Peyer's patch (tissue), 4 donors: Measurements from ENCODE around the gene STPG1. TPM values are rescaled to one million over a fixed set of nuclear protein-coding genes. Genes with fewer than 3 reads are reported as not detected.

Experiments used
- DNase-seq, 3 donors: peaks; one replicate each; pipeline ENCODE4 v3.0.0-alpha.2; 2017 to 2019
- H3K27ac ChIP-seq, 4 donors: fragments of 200-600 bp; sonication (generic); one replicate each; pipeline ENCODE4 v1.5.1; 2016 to 2019
- H3K27me3 ChIP-seq, 2 donors: fragments of 200-600 bp; sonication (generic); one replicate each; pipeline ENCODE4 v1.5.1; 2019
- H3K36me3 ChIP-seq, 3 donors: fragments of 200-600 bp; sonication (generic); one replicate each; pipeline ENCODE4 v1.5.1; 2016 to 2019
- H3K4me1 ChIP-seq, 4 donors: fragments of 200-600 bp; sonication (generic); one replicate each; pipeline ENCODE4 v1.5.1; 2016 to 2019
- H3K4me3 ChIP-seq, 4 donors: fragments of 200-600 bp; sonication (generic); 1 replicate in 3 of 4; 2 replicates in 1 of 4; pipeline ENCODE4 v1.5.1; 2016 to 2019; ENCODE audit warnings: mild to moderate bottlenecking in 1 of 4
- H3K9me3 ChIP-seq, 4 donors: fragments of 200-600 bp; sonication (generic); one replicate each; pipeline ENCODE4 v1.5.1; 2016 to 2019; ENCODE audit warnings: mild to moderate bottlenecking in 1 of 4
- POLR2A ChIP-seq, 2 donors: fragments of 450-650 bp; IDR thresholded peaks; one replicate each; pipeline ENCODE4 v1.5.1; 2017; ENCODE audit warnings: antibody characterized with exemption in 2 of 2, mild to moderate bottlenecking in 2 of 2, moderate library complexity in 2 of 2
- total RNA-seq, 4 donors: library from RNA; depleted of rRNA; stranded (reverse); fragments of >200 nt; gene quantifications; one replicate each; pipeline ENCODE4 v1.1.0, GENCODE V29; 2016
- TF ChIP-seq, protein P1 (sequence below), 6 experiments: fragments of 450-650 bp in 4 of 6; fragments of 200-600 bp in 2 of 6; sonication (generic) in 1 of 6; IDR thresholded peaks; one replicate each; pipeline ENCODE4 v1.5.1; 2017 to 2019; ENCODE audit warnings: antibody characterized with exemption in 6 of 6, mild to moderate bottlenecking in 3 of 6, moderate library complexity in 1 of 6

STPG1 gene
- total RNA-seq, 4 donors from 2014 or later: 3.3 to 16.5 (median 15.1) TPM

DNA sequence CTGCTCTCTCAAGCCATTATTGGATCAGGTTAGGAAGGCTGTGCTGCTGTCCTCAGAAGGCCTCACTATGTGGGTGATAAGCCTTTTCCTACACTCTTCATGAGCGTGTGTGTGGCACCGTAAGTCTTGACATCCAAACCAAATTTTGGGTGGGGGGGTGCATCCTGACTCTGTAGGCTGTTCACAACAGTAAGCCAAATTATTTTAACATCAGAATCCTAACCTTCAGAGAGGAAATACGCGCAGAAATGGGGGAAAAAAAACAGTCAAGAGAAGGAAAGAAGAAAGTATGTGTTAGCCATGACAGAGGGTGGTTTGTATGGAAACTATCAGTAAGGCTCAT, 21.0 kb downstream of the STPG1 start:
- Histone ChIP-seq H3K4me3 (no peak overlapping the region), H3K27ac (peak overlapping the region; percentile 66 to 85 (median 81))
- TF ChIP-seq, protein P1, sequence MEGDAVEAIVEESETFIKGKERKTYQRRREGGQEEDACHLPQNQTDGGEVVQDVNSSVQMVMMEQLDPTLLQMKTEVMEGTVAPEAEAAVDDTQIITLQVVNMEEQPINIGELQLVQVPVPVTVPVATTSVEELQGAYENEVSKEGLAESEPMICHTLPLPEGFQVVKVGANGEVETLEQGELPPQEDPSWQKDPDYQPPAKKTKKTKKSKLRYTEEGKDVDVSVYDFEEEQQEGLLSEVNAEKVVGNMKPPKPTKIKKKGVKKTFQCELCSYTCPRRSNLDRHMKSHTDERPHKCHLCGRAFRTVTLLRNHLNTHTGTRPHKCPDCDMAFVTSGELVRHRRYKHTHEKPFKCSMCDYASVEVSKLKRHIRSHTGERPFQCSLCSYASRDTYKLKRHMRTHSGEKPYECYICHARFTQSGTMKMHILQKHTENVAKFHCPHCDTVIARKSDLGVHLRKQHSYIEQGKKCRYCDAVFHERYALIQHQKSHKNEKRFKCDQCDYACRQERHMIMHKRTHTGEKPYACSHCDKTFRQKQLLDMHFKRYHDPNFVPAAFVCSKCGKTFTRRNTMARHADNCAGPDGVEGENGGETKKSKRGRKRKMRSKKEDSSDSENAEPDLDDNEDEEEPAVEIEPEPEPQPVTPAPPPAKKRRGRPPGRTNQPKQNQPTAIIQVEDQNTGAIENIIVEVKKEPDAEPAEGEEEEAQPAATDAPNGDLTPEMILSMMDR (IDR thresholded peaks at IDR 0.05): peak in 1 of 6 experiments; percentile 4
- no peak for TF ChIP-seq POLR2A (IDR thresholded peaks at IDR 0.05)

DNA sequence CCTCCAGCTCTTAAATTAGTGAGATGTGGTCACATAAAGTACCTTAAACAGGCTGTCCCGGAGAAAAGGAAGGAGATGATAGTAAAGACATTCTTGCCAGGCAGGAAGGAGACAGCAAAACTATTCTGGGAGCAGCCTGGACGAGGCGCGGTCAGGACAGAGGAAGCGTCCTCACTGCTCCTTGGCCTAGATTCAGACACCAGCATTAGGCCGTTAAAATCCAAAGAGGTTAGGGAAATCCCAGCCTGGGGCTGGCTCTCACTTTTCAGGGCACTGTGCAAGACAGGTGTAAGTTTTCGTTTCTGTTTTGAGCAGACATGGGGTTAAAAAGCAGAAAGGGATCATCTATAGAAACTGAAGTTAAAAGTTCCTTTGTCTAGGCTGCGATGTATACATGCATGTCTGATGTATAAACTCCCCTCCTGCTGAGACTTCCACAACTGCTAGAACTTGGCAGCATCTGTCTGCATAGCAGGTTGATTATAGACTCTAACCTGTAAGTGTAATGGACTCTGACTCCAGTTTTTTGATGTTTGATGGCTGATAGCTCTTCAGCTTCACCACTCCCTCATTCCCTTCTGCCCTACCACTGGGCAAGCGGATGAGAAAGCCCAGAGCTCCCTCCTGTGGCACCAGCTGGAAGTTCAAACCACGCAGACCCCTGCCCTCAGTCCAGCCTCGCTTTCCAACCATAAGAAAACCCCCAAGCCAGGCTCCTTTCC, 21.5 kb downstream of the STPG1 start:
- Histone ChIP-seq H3K9me3 (no peaks in the 10 kb centered on the region), H3K4me1 (peaks cover 0 to 18% (median 7%) of the 10 kb centered on the region in 4 donors), H3K36me3 (no peaks in the 10 kb centered on the region), H3K4me3 (peak overlapping the region in 2 of 4 donors; percentile 11 to 14), H3K27me3 (no peaks in the 10 kb centered on the region), H3K27ac (peak overlapping the region; percentile 66 to 85 (median 81))
- no peak for TF ChIP-seq POLR2A (IDR thresholded peaks at IDR 0.05)
- TF ChIP-seq, protein P1 (IDR thresholded peaks at IDR 0.05): peak; percentile 70 to 94 (median 82)
- peak; percentile 68 to 88 (median 81) for DNase-seq

More for the DNA sequence above, 21.0 kb downstream of the STPG1 start:
- H3K9me3 ChIP-seq: no peaks in the 10 kb centered on the region
- no peaks in the 10 kb centered on the region for H3K27me3 ChIP-seq
- no peaks in the 10 kb centered on the region for H3K36me3 ChIP-seq
- DNase-seq: no peak
- H3K4me1 ChIP-seq: peaks cover 0 to 18% (median 7%) of the 10 kb centered on the region in 4 donors

DNA sequence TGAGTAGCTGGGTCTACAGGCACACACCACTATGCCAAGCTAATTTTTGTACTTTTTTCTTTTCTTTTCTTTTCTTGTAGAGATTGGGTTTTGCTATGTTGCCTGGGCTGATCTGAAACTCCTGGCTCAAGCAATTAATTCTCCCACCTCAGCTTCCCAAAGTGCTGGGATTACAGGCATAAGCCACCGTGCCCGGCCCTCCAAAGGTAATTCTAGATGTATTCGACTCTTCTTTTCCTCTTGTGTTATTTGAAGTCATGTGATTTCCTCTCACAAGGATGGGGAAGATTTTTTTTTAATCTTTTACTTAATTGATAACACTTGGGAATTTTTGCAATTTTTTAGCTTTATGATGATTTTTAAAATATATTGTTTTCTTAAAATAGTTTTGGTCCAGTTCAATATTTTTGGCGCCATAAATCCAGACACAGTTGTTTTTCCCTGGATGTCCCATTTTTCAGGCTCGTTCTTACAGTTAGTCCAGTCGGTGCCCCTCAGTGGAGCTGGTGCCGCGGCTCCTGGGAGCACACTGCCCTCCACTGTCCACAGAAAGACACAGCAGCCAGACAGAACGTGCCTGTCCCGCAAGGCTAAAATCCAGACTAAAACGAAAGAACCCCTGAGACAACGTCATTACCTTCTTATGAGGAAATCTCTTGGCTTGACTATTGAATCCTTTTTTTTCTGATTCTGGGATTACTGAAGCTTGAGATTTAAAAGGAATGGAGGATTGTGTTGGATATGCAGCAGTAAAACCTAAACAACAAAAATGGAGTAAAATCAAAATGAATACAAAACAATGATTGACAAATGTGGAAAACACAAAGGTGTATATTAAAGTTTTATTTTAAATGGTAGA, 22.4 kb downstream of the STPG1 start:
- H3K9me3 ChIP-seq: no peaks in the 10 kb centered on the region
- DNase-seq: peak; percentile 72 to 88 (median 73)
- no peaks in the 10 kb centered on the region for H3K27me3 ChIP-seq
- H3K4me1 ChIP-seq: peaks cover 0 to 18% (median 7%) of the 10 kb centered on the region in 4 donors
- H3K36me3 ChIP-seq: no peaks in the 10 kb centered on the region
- peak overlapping the region; percentile 66 to 85 (median 81) for H3K27ac ChIP-seq
- TF ChIP-seq POLR2A (IDR thresholded peaks at IDR 0.05): no peak
- TF ChIP-seq, protein P1 (IDR thresholded peaks at IDR 0.05): peak; percentile 81 to 97 (median 92)
- H3K4me3 ChIP-seq: peak overlapping the region in 2 of 4 donors; percentile 11 to 14

DNA sequence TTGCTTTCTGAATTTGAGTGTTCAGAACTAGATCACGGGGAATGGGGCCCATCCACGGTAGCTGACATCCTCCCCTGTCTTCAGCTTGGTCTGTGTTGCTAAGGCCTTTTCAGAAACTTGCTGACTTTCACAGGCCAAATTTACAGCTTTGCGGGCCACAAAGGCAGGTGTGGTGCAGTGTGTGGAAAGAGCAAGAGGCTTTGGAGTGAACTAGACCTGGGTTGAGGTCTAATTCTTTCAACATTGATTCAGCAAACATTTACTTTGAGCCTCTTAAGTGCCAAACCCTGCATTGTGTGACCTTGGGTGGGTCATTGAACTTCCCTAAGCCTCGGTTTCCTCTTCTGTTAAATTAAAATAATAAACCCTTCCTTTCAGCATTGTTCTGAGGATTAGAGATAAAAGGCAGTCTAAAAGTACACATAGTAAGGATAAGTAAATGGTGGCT, 24.3 kb downstream of the STPG1 start:
- Histone ChIP-seq H3K27me3 (no peaks in the 10 kb centered on the region), H3K4me1 (peaks cover 0 to 18% (median 10%) of the 10 kb centered on the region in 4 donors), H3K9me3 (no peaks in the 10 kb centered on the region), H3K4me3 (no peak overlapping the region), H3K36me3 (no peaks in the 10 kb centered on the region), H3K27ac (peak overlapping the region in 1 of 4 donors; percentile 25)
- TF ChIP-seq, protein P1 (IDR thresholded peaks at IDR 0.05): no peak
- no peak for TF ChIP-seq POLR2A (IDR thresholded peaks at IDR 0.05)
- DNase-seq: no peak

DNA sequence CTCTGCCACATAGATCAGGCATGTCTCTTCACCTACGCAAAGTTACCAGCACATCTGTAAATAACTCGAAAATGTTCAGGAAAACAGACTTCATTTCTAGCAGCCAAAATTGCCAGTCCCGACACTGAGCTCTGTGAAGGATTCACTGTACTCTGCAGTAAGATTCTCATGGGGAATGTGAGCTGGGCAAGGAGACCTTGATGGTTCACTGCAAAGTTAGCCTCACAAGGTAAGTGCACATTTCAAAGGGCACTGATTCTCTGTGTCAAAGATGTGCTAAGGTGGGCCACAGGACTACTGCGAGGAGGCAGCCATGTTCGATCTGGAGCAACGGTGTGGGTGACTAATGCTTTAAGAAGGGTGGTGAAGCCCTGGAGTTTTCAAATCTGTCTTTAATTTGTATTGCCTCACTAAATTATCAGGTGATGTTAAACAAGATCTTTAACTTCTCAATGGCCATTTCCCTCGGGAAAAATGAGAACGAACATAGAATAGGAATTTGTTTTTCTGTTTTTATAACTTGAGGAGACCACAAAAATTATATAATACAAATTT, 25.2 kb downstream of the STPG1 start:
- no peak for DNase-seq
- Histone ChIP-seq H3K4me1 (peaks cover 0 to 18% (median 10%) of the 10 kb centered on the region in 4 donors), H3K27ac (no peak overlapping the region), H3K9me3 (no peaks in the 10 kb centered on the region), H3K27me3 (no peaks in the 10 kb centered on the region), H3K36me3 (no peaks in the 10 kb centered on the region), H3K4me3 (no peak overlapping the region)
- TF ChIP-seq, protein P1 (IDR thresholded peaks at IDR 0.05): no peak
- no peak for TF ChIP-seq POLR2A (IDR thresholded peaks at IDR 0.05)
